Smooth muscle cell of the brain vasculature (primary cell): Measurements from ENCODE around the gene DPYD.

Experiments
- DNase-seq: peaks from one replicate; pipeline ENCODE4 v3.0.0-alpha.2; 2012; ENCODE audit warnings: low read depth, low spot score

DPYD gene

GRCh38 chr1:97051823-97052222 lies 869.0 kb downstream of the DPYD start:
- DNase-seq: no peak

DNA sequence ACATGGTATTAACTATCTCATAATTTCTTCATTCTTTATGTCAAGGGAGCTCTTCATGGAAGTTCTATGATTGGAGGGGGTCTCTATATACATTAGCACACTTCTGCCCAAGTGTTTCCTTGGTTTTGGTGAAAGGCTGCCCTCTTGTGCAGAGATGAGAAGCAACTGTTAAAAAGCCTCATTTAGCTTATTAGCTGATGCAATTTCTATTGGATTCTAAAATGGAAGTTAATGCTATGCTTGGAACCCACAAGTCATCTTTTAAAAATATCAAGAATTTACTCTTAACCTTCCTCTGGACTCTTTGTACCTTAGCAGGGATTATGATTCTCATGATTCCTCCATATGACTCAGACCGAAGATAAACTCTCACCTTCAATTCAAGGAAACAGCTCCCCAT lies 870.3 kb downstream of the DPYD start:
- no peak for DNase-seq

GRCh38 chr1:97047421-97047793 lies 873.4 kb downstream of the DPYD start:
- DNase-seq: no peak

GRCh38 chr1:97046765-97047420 lies 873.9 kb downstream of the DPYD start:
- DNase-seq: no peak

GRCh38 chr1:97044159-97044760 lies 876.6 kb downstream of the DPYD start:
- no peak for DNase-seq

- no peak for DNase-seq
Observed at GRCh38 chr1:97042551-97042950, 878.3 kb downstream of the DPYD start.

- peak; percentile 49 for DNase-seq
Observed at GRCh38 chr1:97041026-97041425, 879.8 kb downstream of the DPYD start.

DNA sequence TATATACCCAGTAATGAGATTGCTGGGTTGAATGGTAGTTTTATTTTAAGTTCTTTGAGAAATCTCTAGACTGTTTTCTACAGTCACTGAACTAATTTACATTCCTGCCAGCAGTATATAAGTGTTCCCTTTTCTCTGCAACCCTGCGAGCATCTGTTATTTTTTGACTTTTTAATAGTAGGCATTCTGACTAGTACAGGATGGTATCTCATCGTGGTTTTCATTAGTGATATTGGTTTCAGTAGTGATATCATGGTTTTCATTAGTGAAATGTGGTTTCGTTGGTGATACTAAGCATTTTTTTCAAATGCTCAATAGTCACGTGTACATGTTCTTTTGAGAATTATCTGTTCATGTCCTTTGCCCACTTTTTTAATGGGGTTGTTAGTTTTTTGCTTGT lies 882.4 kb downstream of the DPYD start:
- DNase-seq: no peak

DNA sequence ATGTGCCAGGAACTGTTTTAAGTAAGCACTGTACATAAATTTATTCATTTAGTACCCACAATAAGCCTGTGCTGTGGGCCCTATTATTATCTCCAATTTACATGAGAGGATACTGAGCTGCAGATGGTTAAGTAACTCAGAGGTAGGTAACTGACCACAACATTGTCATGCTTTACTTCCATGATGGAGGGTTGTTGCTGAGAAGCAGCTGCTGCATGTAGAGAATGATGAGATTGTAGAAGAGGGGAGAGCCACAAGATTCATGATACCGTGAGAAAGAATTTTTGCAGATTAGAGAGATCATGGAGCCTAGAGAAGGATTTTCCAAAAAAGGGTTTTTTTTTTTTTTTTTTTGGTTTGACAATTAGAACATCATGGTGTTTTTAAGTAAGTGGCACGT lies 886.2 kb downstream of the DPYD start:
- no peak for DNase-seq

- DNase-seq: no peak
Observed at GRCh38 chr1:97033949-97034348, 886.9 kb downstream of the DPYD start.
